Spinal cord (tissue), 10 donors: ENCODE measurements around the gene TMEM131L. TPM values are rescaled to one million over a fixed set of nuclear protein-coding genes. Genes with fewer than 3 reads are reported as not detected.
"Not testable (repeated sequence)": the region's sequence is repeated elsewhere in the genome, so short reads cannot be mapped to it uniquely, and the experiment has no call there.

ENCODE experiments used
- DNase-seq, 6 donors: peaks; one replicate each; pipeline versions ENCODE4 v3.0.0 to v3.0.0-alpha.2; 2013 to 2015; ENCODE audit warnings: low spot score in 6 of 6, low read depth in 4 of 6
- H3K27ac ChIP-seq: one replicate; pipeline ENCODE4 v1.5.1; 2013; ENCODE audit warnings: low read depth, low read length, control low read depth
- H3K27me3 ChIP-seq: one replicate; pipeline ENCODE4 v1.6.1; 2013; ENCODE audit warnings: low read length; ENCODE audit not compliant: control insufficient read depth, insufficient read depth
- H3K36me3 ChIP-seq: one replicate; pipeline ENCODE4 v1.6.1; 2013; ENCODE audit warnings: low read length; ENCODE audit not compliant: control insufficient read depth, insufficient read depth
- H3K4me1 ChIP-seq: one replicate; pipeline ENCODE4 v1.6.1; 2013; ENCODE audit warnings: low read length; ENCODE audit not compliant: control insufficient read depth, insufficient read depth
- H3K4me3 ChIP-seq: one replicate; pipeline ENCODE4 v1.5.1; 2013; ENCODE audit warnings: low read depth, low read length, control low read depth
- H3K9me3 ChIP-seq: one replicate; pipeline ENCODE4 v1.6.1; 2013; ENCODE audit warnings: low read length; ENCODE audit not compliant: control insufficient read depth, insufficient read depth
- WGBS: methylation state at CpG from one replicate; pipeline ENCODE4 v1.1.5; 2013; ENCODE audit warnings: missing lambda C conversion rate; ENCODE audit not compliant: insufficient coverage; 5-methylcytosine and 5-hydroxymethylcytosine counted together
- polyA plus RNA-seq, 2 donors: library from polyadenylated mRNA; unstranded; fragments of 120-200 nt; gene quantifications; one replicate each; pipeline ENCODE4 v1.2.1, GENCODE V29; 2013; ENCODE audit not compliant: insufficient read length in 2 of 2
- total RNA-seq, 2 donors: library from RNA; depleted of rRNA in 1 of 2; stranded (reverse); fragments of 120-200 nt in 1 of 2; fragments of >200 nt in 1 of 2; gene quantifications; one replicate each; pipeline versions ENCODE4 v1.2.3 to v1.2.4, GENCODE V29; 2013 to 2014
- donor health status: healthy.

TMEM131L gene
- total and polyA plus RNA-seq, 4 donors: 6.5 to 18.1 (median 12.4) TPM

GRCh38 chr4:153499005-153499404 is 32.8 kb downstream of the TMEM131L start:
- WGBS: 93% methylated on average over 8 of the region's 11 CpGs
- Histone ChIP-seq H3K9me3 (no peaks in the 10 kb centered on the region), H3K4me3 (no peak overlapping the region), H3K27ac (no peak overlapping the region), H3K4me1 (peaks cover 14% of the 10 kb centered on the region), H3K27me3 (no peaks in the 10 kb centered on the region), H3K36me3 (no peaks in the 10 kb centered on the region)
- DNase-seq: no peak

GRCh38 chr4:153501578-153501977 is 35.4 kb downstream of the TMEM131L start:
- Histone ChIP-seq H3K27ac (no peak overlapping the region), H3K4me3 (no peak overlapping the region), H3K27me3 (no peaks in the 10 kb centered on the region), H3K4me1 (peaks cover 12% of the 10 kb centered on the region), H3K36me3 (no peaks in the 10 kb centered on the region), H3K9me3 (no peaks in the 10 kb centered on the region)
- no CpG with 5 or more reads among the region's 1 CpG for WGBS
- DNase-seq: no peak

GRCh38 chr4:153502584-153502983 is 36.4 kb downstream of the TMEM131L start:
- H3K36me3 ChIP-seq: no peaks in the 10 kb centered on the region
- H3K4me3 ChIP-seq: no peak overlapping the region
- DNase-seq: no peak
- peaks cover 12% of the 10 kb centered on the region for H3K4me1 ChIP-seq
- no peaks in the 10 kb centered on the region for H3K27me3 ChIP-seq
- no peaks in the 10 kb centered on the region for H3K9me3 ChIP-seq
- no CpG with 5 or more reads among the region's 1 CpG for WGBS
- no peak overlapping the region for H3K27ac ChIP-seq

- Histone ChIP-seq H3K9me3 (no peaks in the 10 kb centered on the region), H3K4me3 (no peak overlapping the region), H3K36me3 (no peaks in the 10 kb centered on the region), H3K4me1 (no peaks in the 10 kb centered on the region), H3K27ac (no peak overlapping the region), H3K27me3 (no peaks in the 10 kb centered on the region)
- WGBS: 64% methylated on average over 4 of the region's 11 CpGs
- no peak for DNase-seq
Measured at GRCh38 chr4:153506341-153507309, 40.5 kb downstream of the TMEM131L start.

GRCh38 chr4:153507310-153508073 is 41.3 kb downstream of the TMEM131L start:
- no peaks in the 10 kb centered on the region for H3K36me3 ChIP-seq
- WGBS: 78% methylated on average over 6 of the region's 10 CpGs
- H3K9me3 ChIP-seq: no peaks in the 10 kb centered on the region
- no peaks in the 10 kb centered on the region for H3K27me3 ChIP-seq
- no peaks in the 10 kb centered on the region for H3K4me1 ChIP-seq
- DNase-seq: no peak
- H3K4me3 ChIP-seq: no peak overlapping the region
- no peak overlapping the region for H3K27ac ChIP-seq

- not testable (repeated sequence) for H3K27me3 ChIP-seq, H3K9me3 ChIP-seq, H3K27ac ChIP-seq, H3K4me1 ChIP-seq, H3K36me3 ChIP-seq, H3K4me3 ChIP-seq, DNase-seq
- WGBS: 100% methylated on average over 1 of the region's 2 CpGs
Measured at GRCh38 chr4:153509212-153509611, 43.1 kb downstream of the TMEM131L start.

GRCh38 chr4:153509724-153510123 is 43.6 kb downstream of the TMEM131L start:
- H3K4me3 ChIP-seq: no peak overlapping the region
- H3K36me3 ChIP-seq: no peaks in the 10 kb centered on the region
- 24% methylated on average over 2 of the region's 5 CpGs for WGBS
- no peaks in the 10 kb centered on the region for H3K27me3 ChIP-seq
- H3K27ac ChIP-seq: no peak overlapping the region
- no peak for DNase-seq
- H3K4me1 ChIP-seq: no peaks in the 10 kb centered on the region
- no peaks in the 10 kb centered on the region for H3K9me3 ChIP-seq

- no peak overlapping the region for H3K4me3 ChIP-seq
- no peak overlapping the region for H3K27ac ChIP-seq
- no peaks in the 10 kb centered on the region for H3K27me3 ChIP-seq
- 93% methylated on average over 4 of the region's 7 CpGs for WGBS
- no peak for DNase-seq
- no peaks in the 10 kb centered on the region for H3K4me1 ChIP-seq
- H3K36me3 ChIP-seq: no peaks in the 10 kb centered on the region
- no peaks in the 10 kb centered on the region for H3K9me3 ChIP-seq
Measured at GRCh38 chr4:153510252-153511001, 44.3 kb downstream of the TMEM131L start.

- Histone ChIP-seq H3K4me3 (no peak overlapping the region), H3K9me3 (no peaks in the 10 kb centered on the region), H3K27ac (no peak overlapping the region), H3K27me3 (no peaks in the 10 kb centered on the region), H3K4me1 (no peaks in the 10 kb centered on the region), H3K36me3 (no peaks in the 10 kb centered on the region)
- no peak for DNase-seq
- no CpG with 5 or more reads among the region's 6 CpGs for WGBS
Measured at GRCh38 chr4:153511104-153511503, 44.9 kb downstream of the TMEM131L start.
